Pericardium fibroblast (primary cell): ENCODE results near the gene CCDC33. TPM values are rescaled to one million over a fixed set of nuclear protein-coding genes. Genes with fewer than 3 reads are reported as not detected.

Source experiments
- total RNA-seq: library from RNA; depleted of rRNA; stranded (reverse); fragments of >200 nt; gene quantifications from 2 replicates; pipeline ENCODE4 v1.2.3, GENCODE V29; 2015

CCDC33 gene
- 1.3 TPM in 1 of 2 replicates, not detected in the other for total RNA-seq

DNA sequence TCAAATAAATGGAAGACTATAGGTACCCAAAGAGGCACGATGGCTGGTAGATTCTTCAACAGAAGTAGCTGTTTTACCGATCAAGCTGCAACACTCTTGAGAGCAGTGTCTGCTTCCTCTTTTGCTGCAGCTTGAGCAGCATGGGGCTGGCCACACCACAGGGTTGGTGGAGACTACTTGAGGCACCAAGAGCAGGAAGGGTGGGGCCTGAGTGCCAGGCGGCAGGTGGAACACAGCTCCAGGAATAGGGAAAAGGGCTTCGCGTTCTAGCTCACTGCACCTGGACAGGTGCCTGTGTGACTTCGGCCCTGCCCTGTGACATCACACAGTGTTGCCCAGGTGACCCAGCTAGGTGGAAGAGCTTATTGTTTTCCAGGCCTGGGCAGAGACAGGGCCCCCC is at the start of gene CCDC33:
TSS of gene CCDC33 (plus strand) at position 365 of the 400 bp plus-strand sequence. CDS start 394 bp downstream, outside the sequence.

GRCh38 chr15:74202452-74203401 is 33.4 kb upstream of the CCDC33 start, which contains the start of gene STRA6:
Gene STRA6, minus strand, starts transcription at chr15:74202787. Its CDS starts 520 bp downstream, at chr15:74202267.

DNA sequence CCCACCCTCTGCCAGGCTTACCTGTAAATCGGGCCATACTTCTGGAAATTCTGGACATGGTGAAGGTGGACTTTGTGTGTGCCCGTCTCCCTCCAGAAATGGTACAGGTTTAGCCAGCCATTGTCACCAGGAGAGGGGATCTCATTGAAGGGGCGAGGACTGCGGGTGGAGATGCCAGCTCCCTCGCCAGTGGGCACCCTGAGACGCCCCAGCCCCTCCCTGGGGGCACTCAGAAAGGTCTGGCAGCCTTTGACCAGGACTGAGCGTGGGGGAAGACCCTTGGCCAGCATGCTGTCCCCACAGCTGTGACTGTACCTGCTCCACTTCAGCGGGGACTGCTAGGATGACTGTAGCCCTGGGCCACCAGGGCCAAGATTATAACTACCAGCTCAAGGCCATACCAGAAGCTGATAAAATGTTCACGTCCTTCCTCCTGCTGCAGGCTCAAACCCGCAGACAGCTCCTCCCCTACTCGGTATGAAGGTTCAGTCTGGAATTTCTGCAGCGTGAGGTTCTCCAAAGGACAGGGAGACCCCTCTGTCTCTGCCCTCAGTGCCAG is 131.2 kb downstream of the CCDC33 start, which contains the start of gene CYP11A1:
TSS of gene CYP11A1 (minus strand) at position 351 of the 559 bp plus-strand sequence. CDS start at position 290, 61 bp downstream.

Other genes starting within 250 kb of the CCDC33 start
- gene STOML1, start 244.0 kb upstream of the CCDC33 start, total RNA-seq, result 15.2 and 16.8 TPM in 2 replicates
- 79.1 and 85.5 TPM in 2 replicates for gene PML, start 241.6 kb upstream of the CCDC33 start, total RNA-seq
- not detected in 2 replicates for gene GOLGA6A, start 153.8 kb upstream of the CCDC33 start, total RNA-seq
- gene ISLR2, start 105.7 kb upstream of the CCDC33 start, total RNA-seq, result under 0.01 and 0.09 TPM in 2 replicates
- gene ISLR, start 62.6 kb upstream of the CCDC33 start, total RNA-seq, result 185 and 199 TPM in 2 replicates
- gene STRA6, start 33.5 kb upstream of the CCDC33 start, total RNA-seq, result 2.0 and 3.5 TPM in 2 replicates
- 1.4 and 6.5 TPM in 2 replicates for gene CYP11A1, start 131.3 kb downstream of the CCDC33 start, total RNA-seq
- 8.1 and 12.1 TPM in 2 replicates for gene SEMA7A, start 197.6 kb downstream of the CCDC33 start, total RNA-seq
- 64.3 and 66.7 TPM in 2 replicates for gene UBL7, start 224.8 kb downstream of the CCDC33 start, total RNA-seq